AG10803 (cell line): ENCODE data around the gene DMD.

Experiments used
- DNase-seq: peaks from one replicate; pipeline ENCODE4 v3.0.0; 2010; ENCODE audit warnings: low read depth
- H3K4me3 ChIP-seq: 2 replicates; pipeline ENCODE4 v1.5.1; 2011; ENCODE audit warnings: mild to moderate bottlenecking, low read length, control low read depth
- TF ChIP-seq, protein P1 (sequence below): conservative IDR thresholded peaks from 2 replicates; pipeline ENCODE4 v1.5.1; 2011; ENCODE audit warnings: mild to moderate bottlenecking, low read length, control low read depth, inconsistent platforms

Gene DMD

DNA sequence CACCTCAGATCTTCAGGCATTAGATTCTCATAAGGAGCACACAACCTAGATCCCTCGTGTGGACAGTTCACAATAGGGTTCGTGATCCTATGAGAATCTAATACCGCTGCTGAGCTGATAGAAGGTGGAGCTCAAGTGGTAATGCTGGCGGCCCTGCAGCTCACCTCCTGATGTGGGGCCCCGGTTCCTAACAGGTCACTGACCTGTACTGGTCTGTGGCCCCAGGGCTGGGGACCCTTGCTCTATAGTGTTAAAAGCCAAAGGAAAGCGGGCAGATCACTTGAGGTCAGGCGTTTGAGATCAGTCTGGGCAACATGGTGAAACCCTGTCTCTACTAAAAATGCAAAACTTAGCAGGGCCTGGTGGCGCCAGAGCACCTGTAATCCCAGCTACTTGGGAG lies 1092.5 kb downstream of the DMD start:
- no peak for DNase-seq
- no peak overlapping the region for H3K4me3 ChIP-seq
- TF ChIP-seq, protein P1, sequence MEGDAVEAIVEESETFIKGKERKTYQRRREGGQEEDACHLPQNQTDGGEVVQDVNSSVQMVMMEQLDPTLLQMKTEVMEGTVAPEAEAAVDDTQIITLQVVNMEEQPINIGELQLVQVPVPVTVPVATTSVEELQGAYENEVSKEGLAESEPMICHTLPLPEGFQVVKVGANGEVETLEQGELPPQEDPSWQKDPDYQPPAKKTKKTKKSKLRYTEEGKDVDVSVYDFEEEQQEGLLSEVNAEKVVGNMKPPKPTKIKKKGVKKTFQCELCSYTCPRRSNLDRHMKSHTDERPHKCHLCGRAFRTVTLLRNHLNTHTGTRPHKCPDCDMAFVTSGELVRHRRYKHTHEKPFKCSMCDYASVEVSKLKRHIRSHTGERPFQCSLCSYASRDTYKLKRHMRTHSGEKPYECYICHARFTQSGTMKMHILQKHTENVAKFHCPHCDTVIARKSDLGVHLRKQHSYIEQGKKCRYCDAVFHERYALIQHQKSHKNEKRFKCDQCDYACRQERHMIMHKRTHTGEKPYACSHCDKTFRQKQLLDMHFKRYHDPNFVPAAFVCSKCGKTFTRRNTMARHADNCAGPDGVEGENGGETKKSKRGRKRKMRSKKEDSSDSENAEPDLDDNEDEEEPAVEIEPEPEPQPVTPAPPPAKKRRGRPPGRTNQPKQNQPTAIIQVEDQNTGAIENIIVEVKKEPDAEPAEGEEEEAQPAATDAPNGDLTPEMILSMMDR = no peak

DNA sequence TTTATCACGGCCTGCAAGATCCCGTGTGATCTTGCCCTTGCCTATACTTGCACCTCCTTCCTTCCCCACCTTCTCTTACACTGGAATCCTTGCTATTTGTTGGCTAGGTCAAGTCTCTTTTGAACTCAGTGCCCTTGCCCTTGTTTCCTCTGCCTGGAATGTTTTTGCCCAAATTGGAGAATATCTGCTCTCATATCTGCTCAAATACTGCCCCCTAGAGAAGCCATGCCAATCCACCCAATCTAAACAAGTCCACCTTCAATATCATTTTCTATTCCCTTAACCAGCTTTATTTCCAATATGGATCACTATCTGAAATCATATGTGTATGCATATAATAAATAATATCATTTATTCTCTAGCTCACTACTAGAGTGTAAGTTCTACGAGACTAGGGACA lies 1095.3 kb downstream of the DMD start:
- TF ChIP-seq, protein P1 = no peak
- no peak for DNase-seq
- H3K4me3 ChIP-seq = no peak overlapping the region

DNA sequence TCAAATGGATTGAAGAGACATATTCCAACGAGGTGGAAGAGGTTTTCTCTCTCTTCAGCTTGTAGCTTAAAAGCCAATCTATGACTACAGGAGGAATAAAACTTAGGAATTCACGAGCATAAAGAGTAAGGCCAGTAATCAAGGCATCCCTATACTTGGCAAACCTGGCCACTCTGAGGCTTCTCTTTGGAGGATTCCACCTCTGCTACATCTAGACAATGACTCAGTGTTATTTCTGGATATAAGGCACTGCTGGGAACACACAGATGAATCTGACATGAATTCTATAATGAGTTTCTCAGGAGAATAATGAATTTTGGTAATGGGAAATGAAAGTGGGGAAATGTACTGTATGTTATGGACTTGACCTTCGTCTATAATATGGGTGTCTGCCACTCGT lies 1123.7 kb downstream of the DMD start:
- DNase-seq = no peak
- TF ChIP-seq, protein P1 = no peak
- H3K4me3 ChIP-seq = no peak overlapping the region

DNA sequence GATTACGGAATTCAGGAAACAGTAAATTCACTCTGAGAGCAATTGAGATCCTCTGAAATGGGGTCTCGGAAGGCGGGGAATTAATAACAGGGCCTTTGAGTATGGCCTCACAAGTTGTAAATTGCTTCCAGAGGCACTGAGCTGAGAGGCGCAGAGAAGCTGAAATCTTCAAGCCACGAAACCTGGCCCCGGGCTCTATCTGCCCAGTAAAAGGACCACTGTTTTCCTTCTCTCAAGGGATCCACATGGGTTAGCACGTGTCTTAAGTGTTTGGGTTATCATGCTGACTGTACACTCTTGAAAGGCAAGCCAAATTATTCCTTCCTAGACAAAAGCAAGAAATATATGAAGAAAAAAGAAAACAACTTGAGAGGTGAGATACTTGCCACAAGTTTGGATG lies 1126.6 kb downstream of the DMD start:
- TF ChIP-seq, protein P1 = no peak
- no peak overlapping the region for H3K4me3 ChIP-seq
- DNase-seq = no peak

DNA sequence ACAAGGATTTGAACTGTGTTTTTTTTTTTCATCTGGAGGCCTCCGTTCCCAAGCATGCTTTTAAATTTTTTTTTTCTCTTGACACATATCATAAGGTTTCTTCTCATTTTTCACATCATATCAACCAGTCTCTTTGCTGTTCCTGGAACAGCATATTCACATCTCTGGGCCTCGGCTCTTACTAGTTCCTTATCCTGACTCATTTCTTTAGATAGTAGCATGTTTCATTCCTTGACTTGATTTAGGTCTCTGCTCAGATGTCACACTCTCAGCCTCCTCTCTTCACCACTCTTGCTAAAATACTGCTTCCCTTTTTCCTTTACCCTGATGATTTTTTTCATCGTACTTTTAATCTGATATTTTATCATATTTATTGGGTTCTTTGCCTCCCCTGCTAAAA lies 1163.1 kb downstream of the DMD start:
- no peak overlapping the region for H3K4me3 ChIP-seq
- no peak for DNase-seq
- TF ChIP-seq, protein P1 = no peak

DNA sequence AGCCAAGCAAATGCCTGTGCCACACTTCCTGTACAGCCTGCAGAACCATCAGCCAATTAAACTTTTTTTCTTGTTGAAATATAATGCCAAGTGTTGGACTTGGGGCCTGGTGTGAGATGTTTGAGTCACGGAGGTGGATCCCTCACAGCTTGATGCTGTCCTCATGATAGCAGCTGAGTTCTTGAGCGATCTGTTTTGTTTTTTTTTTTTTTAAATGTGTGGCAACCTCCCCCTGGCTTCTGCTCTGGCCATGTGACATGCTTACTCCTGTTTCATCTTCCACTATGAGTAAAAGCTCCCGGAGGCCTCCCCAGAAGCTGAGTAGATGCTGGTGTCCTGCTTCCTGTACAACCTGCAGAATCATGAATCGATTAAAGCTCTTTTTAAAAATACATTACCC lies 1166.2 kb downstream of the DMD start:
- DNase-seq = no peak
- no peak overlapping the region for H3K4me3 ChIP-seq
- TF ChIP-seq, protein P1 = no peak

DNA sequence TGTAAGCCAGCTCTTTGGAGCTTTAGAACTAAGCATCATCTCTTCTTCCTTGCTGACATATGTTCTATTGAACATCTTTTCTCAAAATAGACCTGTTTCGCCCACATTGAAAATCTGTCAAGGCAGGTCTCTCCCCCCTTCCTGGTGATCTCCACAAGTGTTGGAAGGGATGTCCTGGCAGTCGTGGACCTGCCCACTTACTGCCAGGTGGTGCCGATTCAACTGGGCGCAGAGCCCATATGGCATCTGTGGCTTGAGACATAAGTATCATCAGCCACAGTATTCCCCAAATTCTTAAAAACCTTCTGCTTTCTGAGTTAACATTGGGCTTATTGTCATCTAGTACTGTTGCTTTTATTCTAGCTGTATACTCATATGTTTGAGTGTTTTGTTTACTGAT lies 1170.2 kb downstream of the DMD start:
- TF ChIP-seq, protein P1 = no peak
- no peak overlapping the region for H3K4me3 ChIP-seq
- no peak for DNase-seq
